ELF-1 (cell line): Measurements from ENCODE around the gene GNB1.
"Not testable (repeated sequence)": the region's sequence is repeated elsewhere in the genome, so short reads cannot be mapped to it uniquely, and the experiment has no call there.

Experiments
- DNase-seq: peaks from one replicate; pipeline ENCODE4 v3.0.0-alpha.2; 2016; ENCODE audit warnings: low read depth, low spot score

The GNB1 gene

GRCh38 chr1:1746566-1746909 lies 144.3 kb downstream of the GNB1 start:
- not testable (repeated sequence) for DNase-seq

- DNase-seq: peak; percentile 89
These were observed 145.0 kb downstream of the GNB1 start for GRCh38 chr1:1745651-1746565.

DNA sequence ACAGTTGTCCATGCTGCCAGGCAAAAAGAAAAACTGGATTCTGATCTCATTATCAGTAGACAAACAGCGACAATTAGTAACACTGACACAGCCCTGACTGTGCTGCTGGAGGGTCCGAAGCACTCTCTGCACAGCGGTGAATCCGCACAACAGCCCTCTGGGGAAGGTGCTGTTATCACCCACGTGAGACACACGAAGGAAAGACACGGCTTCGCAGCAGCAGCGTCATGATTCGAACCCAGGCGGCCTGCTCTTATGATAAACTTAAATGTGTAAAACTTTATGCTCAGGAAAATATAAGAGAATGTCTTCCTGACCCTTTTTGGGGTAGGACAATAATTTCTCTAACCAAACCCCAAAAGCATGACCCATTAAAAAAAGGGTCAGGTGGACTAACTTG lies 148.4 kb downstream of the GNB1 start:
- not testable (repeated sequence) for DNase-seq

DNA sequence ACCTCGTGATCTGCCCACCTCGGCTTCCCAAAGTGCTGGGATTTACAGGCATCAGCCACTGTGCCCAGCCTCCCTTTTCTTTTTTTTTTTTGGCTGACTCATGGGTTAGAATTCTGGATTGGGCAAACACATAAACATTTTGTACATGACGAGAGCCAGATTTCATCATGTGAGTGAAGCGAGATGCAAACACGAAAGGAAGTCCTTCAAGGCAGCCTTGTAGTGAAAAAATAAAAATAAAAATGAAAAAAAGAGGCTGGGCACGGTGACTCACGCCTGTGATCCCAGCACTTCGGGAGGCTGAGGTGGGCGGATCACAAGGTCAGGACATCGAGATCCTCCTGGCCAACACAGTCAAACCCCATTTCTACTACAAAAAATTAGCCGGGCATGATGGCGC lies 149.9 kb downstream of the GNB1 start:
- DNase-seq: not testable (repeated sequence)

DNA sequence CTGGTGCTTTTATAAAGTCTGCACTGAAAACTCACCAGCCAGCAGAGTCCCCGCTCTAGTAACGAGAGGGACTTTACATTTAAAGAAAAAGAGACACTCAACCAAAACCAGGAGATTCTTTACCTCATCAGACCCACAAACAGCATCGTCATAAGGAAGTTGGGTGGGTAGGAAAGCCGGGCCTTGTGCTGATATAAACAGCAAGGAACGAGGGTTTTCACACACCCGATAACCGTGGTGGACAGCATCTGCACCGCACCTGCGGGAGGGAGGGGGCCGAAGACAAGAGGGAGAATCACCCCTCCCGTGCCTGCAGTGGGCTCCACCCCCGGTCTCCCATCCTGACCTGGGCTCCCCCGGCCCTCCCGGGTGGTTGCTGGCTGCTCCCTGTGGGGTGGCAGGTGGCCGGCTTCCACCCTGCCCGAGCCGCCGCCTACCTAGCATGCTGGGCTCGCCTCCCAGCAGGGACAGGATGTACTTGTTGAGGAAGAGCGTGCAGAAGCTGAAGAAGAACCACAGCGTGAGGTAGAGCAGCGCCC lies 152.0 kb downstream of the GNB1 start:
- not testable (repeated sequence) for DNase-seq

DNA sequence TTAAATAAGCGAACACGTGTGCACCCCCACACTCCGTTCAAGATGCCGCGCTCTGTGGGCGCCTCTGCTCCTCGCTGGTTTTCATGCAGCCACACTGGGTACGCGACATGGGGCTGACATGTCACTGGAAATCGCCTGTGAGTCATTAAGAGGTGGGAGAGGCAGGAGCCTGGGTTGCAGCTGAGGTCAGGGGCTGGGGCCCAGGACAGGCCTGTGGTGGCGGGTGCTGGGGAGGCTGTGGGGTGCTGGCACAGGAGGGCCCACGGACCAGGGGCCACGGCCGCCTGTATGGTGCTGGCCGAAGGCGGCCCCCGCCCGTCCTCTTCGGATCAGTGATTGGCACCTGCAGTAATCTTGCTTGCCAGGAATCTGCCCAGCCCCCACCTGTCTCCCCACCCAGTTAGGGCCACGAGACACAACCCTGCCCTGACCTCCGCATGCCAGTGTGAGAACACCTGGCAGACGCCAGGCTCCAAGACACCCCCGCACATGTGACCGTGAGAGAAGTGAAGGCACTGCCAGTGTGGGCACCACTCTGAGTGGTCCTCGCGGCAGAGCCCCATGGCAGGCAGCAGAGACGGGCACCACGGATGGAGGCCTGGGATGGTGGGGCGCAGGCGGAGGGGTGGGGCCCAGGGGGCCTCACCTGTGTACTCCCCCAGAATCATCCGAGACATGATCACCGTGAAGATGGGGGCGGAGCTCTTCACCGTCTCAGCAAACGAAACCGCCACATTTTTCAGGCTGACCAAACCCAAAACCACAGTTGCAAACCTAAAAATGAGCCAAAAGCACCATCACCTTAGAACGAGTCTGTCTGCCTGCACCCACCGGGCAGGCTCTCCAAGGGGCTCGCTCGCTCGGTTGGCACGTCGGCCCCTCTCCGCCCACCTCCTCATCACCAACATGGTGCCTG lies 153.0 kb downstream of the GNB1 start:
- DNase-seq: not testable (repeated sequence)
